Inferior parietal cortex (tissue), 1 donor: ENCODE data around the gene EPPIN.
"Not testable (repeated sequence)": the region's sequence is repeated elsewhere in the genome, so short reads cannot be mapped to it uniquely, and the experiment has no call there.

Experiments
- DNase-seq: peaks from one replicate; pipeline ENCODE4 v3.0.0-alpha.2; 2016; ENCODE audit errors: extremely low spot score

EPPIN gene

DNA sequence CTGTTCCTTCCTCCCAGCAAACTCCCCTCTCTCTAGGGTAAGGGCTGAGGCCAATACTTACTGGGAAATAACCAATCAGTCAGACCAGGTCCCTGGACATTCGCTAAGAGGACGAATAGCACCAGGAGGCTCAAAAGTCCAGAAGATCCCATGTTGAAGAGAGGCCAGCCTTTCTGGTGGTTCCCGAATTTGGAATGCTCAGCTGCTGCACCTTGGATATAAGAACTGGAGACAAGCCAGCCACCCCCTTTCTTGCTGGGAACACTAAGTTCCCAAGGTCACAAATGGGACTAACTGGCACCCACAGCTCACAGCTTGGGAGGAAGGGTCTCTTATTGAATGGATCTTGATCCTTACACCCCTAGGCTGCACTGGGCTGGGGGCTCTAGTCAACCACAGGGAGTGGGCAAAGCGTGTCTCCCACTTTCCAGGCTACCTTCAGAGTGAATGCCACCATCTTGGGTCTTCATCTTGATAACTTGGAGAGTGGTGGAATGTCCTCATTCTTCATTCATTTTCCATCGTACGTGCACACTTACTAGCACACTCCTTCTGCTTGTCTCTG, at the start of gene EPPIN:
Gene EPPIN, minus strand, starts transcription at position 196 of the 565 bp plus-strand sequence. Its CDS starts 44 bp downstream, at position 152.
- no peak for DNase-seq

DNA sequence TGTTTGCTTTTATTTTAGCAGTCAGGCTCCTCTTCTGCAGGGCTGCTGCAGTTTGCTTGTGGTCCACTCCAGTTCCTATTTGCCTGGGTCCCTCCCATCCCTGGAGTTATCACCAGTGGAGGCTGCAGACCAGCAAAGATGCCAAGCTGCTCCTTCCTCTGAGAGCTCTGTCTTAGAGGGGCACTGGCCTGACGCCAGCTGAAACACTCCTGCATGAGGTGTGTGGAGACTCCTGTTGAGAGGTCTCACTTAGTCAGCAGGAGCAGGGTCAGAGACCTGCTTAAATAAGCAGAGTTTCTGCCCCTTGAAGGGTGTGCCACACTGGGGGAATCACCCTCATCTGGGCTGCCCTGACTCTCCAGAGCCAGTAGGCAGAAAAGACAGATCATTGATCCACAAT, 48.0 kb upstream of the EPPIN start:
- DNase-seq, result no peak

DNA sequence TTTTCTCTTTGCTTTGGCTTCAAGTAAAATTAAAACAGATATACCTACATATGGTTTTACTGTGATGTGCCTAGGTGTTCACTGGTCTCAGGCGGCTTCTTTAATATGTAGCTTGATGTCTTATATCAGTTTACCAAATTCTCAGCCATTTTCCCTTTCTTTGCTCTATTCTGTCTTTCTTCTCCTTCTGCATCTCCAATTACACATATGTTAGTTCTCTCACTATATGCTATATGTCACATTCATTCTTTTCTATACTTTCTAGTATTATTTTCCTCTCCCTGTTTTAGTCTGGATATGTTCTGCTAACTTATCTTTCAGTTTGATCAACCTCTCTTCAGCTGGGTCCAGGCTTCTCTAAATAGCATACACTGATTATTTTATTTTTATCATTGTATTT, 46.3 kb upstream of the EPPIN start:
- no peak for DNase-seq

DNA sequence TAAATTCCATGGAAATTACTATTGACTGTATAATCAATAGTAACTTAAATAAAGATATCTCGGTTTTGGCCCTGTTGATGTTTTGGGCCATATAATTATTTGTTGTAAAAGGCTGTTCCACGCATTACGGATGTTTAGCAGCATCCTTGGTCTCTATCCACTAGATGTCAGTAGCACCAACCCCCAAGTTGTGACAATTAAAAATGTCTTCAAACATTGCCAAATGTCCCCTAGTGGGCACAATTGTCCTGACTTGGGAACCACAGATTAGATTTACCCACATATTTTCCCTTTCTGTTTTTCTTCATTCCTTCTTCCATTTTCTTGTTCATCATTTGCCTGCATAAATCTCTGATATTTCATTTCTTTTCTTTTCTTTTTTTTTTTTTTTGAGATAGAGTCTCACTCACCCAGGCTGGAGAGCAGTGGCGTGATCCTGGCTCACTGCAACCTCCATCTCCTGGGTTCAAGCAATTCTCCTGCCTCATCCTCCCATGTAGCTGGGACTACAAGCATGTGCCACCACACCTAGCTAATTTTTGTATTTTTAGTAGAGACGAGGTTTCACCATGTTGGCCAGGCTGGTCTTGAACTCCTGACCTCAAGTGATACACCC, 45.5 kb upstream of the EPPIN start:
- DNase-seq, result peak; percentile 31

DNA sequence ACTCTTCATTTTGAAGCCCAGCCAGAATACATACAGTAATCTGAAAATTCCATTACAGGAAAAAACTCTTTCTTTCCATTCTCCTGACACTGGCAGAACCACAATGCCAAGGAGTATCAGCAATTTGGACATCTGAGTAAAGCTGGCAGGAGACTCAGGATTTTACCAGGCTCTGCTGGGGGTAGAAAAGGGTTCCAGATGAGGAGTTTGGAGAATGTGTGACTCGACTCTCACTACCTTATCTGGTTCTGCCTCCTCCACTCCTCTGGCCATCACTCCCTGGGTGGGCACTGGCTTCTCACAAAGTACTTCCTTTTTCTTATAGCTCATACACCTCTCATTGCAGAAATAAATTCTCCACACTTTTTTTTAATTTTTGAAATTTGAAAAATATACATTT, 42.5 kb upstream of the EPPIN start:
- no peak for DNase-seq

DNA sequence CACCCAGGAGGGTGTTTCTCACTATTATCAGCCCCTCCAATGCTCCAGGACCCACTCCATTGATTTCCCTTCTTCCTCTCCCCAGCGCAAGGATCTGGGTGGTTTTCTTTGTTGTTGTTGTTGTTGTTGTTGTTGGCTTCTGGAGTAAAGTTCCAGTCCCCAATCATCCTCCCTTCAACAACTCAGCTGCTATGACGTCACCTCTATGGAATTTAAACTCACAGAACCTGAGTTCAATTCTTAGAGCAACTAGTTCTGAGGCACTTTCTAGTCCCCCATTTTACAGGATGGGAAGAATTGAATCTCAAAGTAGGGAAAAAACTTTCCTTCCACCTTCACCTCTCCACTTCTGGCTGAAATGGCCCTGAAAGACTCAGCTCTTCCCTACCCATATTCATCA, 41.6 kb upstream of the EPPIN start:
- no peak for DNase-seq

DNA sequence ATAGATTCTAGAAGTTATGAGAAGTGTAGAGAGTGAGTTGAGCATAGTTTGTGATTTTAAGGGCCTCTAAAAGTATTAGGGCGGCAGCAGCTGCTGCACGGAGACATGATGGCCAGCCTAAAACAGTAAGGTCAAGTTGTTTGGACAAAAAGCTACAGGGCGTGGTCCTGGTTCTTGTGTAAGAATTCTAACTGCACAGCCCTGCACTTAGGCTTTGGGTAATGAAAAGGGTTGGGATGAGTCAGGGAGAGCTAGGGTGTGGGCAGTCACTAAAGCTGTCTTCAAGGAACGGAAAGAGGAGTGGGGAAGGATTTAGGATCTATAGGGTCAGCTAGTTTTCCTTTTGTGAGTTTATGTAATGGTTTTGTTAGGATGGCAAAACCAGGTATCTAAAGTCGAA, 38.8 kb upstream of the EPPIN start:
- not testable (repeated sequence) for DNase-seq

DNA sequence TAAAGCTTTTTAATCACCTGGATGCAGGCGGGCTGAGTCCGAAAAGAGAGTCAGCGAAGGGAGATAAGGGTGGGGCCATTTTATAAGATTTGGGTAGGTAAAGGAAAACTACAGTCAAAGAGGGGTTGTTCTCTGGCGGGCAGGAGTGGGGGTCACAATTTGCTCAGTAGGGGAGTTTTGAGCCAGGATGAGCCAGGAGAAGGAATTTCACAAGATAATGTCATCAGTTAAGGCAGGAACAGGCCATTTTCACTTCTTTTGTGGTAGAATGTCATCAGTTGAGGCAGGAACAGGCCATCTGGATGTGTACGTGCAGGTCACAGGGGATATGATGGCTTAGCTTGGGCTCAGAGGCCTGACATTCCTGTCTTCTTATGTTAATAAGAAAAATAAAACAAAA, 37.1 kb upstream of the EPPIN start:
- not testable (repeated sequence) for DNase-seq

DNA sequence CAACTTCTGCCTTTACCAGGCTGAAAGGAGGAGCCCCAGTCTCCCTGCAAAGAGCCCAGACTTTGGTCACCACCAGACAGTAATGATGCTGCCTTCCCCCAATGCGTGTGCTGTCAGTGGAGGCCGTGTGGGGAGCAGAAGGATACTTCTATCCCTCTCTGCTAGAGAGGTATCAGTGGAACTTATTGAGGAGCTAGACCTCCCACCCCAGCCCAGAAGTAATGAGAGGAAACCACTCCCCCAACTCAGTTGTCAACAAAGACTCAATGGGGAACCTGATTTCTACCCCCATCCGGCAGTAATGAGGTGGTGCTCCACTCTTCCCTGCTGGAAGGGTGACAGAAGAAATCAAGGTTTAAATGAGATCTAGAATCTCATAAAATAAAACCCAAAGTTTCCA, 36.3 kb upstream of the EPPIN start:
- no peak for DNase-seq

DNA sequence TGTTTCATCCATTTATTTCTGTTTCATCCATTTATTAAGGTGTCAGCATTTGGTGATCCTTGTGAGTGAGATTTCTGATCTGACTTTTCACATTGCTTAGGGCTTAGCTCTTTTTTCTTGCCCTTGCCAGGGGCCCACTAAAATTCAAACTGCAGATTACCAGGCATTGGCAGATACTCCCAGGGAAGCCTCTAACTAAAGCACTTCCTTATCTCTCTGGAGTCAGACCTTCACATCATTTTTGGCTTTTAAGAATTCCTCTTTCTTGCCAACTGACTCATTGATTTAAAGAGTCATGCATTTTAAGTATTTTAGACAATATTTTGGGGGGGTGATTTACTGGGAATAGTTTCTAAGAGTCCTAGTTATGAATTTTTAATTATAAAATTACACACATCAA, 34.5 kb upstream of the EPPIN start:
- DNase-seq, result no peak

DNA sequence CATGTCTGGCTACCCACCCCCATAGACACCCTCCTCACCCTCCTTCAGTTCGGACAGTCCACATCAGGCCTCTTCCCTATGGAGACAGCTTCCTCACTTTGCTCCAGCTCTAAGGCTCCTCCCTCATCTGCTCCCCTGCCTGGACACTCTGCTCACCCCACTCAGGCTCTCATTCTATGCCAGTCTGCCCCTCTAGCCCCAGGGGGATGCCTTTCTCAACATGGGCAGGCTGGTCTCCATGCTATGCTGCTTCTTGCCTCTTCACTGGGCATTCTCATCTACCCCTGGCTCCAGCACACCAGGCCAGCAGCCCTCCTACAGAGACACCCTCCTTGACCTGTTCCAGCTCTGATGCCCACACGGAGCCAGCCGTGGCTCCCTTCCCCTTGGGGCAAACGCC, 32.0 kb upstream of the EPPIN start, which contains the start of gene WFDC8:
Gene WFDC8, minus strand, starts transcription at position 101 of the 400 bp plus-strand sequence. Its CDS starts 37 bp downstream, at position 64.
- DNase-seq, result no peak

DNA sequence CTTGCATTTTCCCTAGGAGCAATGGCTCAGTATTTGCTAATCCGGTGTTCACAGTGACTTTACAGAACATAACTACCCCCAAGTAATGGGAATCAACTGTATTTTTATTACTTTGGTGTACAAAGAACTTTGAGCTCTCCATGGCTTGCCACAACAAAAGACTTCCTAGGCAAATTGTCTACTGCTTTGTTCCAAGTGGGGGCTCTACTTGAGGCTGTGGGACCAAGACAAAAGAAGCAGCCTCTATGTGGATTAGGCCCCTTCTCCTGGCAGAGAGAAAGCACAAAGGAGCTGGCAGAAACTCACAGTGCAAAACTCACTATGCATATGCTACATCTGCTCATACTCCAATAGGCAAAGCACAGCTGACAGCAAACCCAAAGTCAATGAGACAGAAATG, 31.0 kb upstream of the EPPIN start:
- no peak for DNase-seq

DNA sequence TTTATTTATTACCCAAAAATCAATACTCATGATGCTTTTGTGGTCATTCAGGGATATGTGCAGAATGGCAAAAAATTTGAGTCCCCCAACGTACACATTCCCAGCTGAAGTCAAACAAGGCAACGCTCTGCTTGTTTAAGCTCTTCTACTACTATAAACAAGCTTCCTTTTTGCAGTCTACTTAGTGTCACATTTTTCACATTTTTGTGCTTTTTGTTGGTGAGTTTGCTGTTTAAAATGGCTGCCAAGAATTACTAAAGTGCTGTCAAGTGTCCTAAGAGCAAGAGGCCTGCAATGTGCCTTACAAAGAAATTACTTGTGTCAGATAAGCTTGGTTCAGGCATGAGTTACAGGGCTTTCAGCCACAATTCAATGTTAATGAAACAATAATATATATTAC, 29.8 kb upstream of the EPPIN start:
- no peak for DNase-seq

DNA sequence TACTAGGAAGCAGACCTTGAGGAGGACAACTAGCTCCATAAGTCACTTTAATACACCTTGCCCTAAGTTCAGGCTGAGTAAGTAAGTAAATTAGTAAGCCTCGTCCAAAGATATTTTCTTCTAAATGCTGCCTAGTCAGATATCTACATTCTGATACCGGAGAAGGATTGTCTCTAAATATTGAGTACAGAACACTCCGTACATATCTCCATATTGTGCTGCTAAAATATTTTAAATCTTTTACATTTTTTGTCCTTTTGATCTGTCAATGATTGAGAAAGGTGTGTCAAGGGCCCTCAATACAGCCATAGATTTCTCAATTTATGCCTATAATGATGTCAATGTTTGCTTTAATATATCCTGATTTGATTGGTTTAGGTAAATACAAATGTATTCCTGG, 28.7 kb upstream of the EPPIN start:
- no peak for DNase-seq

DNA sequence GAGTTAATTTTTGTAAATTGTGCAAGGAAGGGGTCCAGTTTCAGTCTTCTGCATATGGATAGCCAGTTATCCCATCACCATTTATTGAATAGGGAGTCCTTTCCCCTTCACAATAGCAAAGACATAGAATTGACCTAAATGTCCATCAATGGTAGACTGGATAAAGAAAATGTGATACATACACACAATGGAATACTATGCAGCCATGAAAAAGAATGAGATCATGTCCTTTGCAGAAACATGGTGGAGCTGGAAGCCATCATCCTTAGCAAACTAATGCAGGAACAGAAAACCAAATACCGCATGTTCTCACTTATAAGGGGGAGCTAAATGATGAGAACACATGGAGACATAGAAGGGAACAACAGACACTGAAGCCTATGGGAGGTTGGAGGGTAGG, 22.4 kb upstream of the EPPIN start:
- not testable (repeated sequence) for DNase-seq

DNA sequence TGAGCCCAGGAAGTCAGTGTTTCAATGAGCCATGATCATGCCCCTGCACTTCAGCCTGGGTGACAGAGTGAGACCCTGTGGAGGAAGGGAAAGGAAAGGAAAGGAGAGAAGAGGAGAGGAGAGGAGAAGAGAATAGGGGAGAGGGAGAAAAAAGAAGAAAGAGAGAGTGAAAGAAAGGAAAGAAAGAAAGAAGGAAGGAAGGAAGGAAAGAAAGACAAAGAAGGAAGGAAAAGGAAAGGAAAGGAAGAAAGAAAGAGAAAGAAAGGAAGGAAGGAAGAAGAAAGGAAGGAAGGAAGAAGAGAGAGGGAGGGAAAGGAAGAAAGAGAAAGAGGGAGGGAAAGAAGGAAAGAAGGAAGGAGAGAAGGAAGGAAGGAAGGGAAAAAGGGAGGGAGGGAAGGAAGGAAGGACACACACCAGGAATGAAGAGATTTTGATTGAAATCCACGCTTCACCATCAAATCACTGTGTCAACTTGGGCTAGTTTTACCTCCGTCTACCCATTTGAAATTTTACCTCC, 17.6 kb upstream of the EPPIN start:
- no peak for DNase-seq

DNA sequence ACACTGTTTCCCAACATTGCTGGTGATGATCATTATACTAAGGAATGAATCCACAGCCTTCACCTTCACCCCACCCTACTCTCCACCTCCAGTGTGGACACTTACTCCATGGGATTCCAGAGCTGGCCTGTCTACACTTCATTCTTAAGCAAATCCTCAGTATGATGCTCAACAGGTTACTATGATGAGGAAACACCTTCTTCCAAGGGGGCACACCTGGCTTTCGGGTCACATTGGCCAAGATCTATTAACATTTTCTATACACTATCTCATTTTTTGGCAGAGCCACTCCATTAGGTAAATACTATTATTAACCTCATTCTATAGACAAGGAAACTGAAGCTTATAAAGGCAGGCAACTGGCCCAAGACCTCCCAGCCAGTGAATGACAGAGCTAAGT, 8.0 kb upstream of the EPPIN start:
- DNase-seq, result no peak

DNA sequence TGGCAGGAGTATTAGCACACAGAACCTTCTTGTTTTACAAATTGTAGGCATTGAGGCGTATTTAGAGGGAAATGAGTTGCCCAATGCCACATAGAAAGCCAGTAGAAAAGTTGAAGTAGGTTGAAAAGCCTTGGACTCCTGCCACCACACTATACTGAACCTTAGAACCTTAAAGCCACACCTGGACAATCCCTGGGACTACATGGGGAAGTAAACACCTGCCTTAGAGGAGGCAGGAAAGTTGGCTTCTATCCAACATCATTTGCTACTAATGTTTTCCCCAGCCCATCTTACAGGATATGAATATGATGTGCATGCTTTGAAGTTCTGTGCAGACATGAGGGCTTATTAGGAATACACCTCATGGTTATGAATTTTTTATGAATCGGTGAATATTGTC, 5.3 kb upstream of the EPPIN start:
- no peak for DNase-seq

DNA sequence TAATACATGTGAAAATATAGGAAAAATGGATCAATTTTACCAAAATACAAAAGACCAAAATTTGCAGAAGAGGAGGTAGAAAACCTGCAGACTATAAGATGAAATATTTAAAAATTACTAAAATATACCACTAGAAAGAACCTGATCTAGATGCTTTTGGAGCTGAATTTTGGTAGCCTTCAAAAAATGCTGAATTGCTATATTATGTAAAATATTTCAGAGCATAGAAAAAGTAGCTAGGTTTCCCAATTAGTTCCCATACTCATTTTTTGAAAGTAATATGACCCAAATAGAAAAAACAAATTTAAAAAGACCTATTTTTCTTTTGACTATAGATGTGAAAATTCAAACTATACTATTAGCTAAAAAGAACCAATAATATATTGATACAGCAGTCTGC, 3.6 kb upstream of the EPPIN start:
- no peak for DNase-seq

DNA sequence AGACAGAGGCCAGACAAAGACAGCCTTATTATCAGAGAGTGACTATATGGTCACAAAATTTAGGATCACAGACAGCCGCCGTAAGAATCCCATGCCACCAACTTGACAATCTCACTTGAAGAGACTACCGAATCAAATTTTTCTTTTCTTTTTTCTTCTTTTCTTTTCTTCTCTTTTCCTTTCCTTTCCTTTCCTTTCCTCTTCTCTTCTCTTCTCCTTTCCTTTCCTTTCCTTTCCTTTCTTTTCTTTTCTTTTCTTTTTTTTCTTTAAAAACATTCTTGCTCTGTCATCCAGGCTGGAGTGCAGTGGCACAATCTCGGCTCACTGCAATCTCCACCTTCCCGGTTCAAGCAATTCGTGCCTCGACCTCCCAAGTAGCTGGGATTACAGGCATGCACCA, 1.2 kb upstream of the EPPIN start:
- no peak for DNase-seq

DNA sequence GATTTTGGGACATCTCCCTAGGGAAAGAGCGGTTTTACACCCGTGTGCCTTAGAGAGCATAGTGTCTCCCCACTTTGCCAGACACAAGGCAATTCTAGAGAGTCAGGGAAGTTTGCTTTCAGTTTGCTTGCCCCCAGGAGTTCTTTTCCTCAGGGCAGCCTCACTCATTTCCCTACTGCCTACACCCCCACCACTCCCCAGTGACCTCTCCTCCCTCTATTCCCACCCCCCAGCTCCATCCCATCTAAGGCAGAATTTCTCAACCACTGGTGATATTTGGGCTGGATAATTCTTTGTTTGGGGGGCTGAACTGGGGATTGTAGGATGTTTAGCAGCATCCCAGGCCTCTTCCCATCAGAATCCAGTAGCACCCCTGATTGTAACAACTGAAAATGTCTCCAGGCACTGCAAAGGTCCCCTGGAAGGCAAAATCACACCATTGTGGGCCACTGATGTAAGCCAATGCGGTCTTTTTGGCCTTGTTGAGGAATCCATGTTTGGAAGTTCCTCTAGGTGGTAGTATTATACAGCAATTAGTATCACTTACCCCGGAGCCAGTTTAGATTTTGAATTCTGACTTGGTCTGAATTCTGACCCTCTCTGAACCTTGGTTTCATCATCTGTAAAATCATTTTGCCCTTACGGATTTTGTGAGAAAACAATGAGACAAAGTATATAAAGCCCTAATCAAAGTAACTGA, 1.3 kb downstream of the EPPIN start:
- peak; percentile 49 for DNase-seq

DNA sequence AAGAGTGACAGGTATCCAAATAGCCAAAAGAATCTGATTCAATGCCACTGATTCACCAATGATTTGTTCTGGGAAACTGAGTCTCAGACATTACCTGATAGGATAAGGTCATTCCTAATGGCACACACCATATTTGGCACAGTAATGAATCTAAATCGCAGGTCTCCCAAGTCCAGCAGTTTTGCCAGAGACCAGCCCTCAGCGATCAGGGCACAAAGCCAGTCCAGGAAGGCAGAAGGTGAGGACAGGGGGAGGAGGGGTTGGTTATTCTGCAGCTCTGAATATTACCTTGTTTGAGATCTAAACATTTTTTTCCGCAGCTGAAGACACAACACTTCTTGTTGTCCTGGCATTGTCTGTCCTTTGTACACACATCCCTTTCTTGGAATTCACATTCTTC, 1.9 kb downstream of the EPPIN start:
- no peak for DNase-seq

DNA sequence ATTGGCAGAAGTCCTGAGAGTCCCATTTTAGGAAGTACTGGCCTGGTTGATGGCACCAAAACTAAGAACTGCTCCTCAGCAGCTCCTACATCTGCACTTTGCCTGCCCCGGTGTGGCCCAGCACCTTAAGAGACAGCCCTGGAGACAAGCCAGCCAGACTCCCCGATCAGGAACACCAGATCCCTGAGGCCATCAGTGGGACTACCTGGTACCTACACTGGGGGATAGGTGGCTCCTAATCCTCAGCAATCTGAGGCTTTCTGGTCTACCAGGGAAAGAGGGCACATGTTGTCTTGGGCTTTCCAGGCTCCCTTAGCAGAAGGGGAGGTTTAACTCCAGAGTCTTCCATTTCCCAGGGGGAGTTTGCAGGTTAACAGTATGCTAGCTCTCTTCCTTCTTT, 7.8 kb downstream of the EPPIN start, which contains the start of gene WFDC6:
Gene WFDC6, minus strand, starts transcription at position 101 of the 400 bp plus-strand sequence. Its CDS starts 75 bp downstream, at position 26.
- DNase-seq, result no peak
